ENCODE data around the gene DRAP1.

GRCh38 chr11:65894034-65894591, 25.1 kb upstream of the DRAP1 start:
- TF ChIP-seq EHMT2 (IDR thresholded peaks at IDR 0.05; ENCODE audit: low read depth): no peak
- TF ChIP-seq RAD21 (conservative IDR thresholded peaks at IDR 0.05 in 1 of 2, IDR thresholded peaks at IDR 0.05 in 1 of 2): no peak
- TF ChIP-seq, protein P1, sequence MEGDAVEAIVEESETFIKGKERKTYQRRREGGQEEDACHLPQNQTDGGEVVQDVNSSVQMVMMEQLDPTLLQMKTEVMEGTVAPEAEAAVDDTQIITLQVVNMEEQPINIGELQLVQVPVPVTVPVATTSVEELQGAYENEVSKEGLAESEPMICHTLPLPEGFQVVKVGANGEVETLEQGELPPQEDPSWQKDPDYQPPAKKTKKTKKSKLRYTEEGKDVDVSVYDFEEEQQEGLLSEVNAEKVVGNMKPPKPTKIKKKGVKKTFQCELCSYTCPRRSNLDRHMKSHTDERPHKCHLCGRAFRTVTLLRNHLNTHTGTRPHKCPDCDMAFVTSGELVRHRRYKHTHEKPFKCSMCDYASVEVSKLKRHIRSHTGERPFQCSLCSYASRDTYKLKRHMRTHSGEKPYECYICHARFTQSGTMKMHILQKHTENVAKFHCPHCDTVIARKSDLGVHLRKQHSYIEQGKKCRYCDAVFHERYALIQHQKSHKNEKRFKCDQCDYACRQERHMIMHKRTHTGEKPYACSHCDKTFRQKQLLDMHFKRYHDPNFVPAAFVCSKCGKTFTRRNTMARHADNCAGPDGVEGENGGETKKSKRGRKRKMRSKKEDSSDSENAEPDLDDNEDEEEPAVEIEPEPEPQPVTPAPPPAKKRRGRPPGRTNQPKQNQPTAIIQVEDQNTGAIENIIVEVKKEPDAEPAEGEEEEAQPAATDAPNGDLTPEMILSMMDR (IDR thresholded peaks at IDR 0.05): no peak
- TF ChIP-seq JUN (IDR thresholded peaks at IDR 0.05): no peak; a peak in 1 of 5 replicates
- TF ChIP-seq BHLHE40 (IDR thresholded peaks at IDR 0.05; ENCODE audit: low read depth, low read length): no peak
- TF ChIP-seq POLR2A (IDR thresholded peaks at IDR 0.05; ENCODE audit: low read length): no peak
- no peak for TF ChIP-seq MAX (IDR thresholded peaks at IDR 0.05)
- no peak for TF ChIP-seq MYC (IDR thresholded peaks at IDR 0.05; ENCODE audit: borderline replicate concordance, low read length)
- no peak for TF ChIP-seq SREBF2 (IDR thresholded peaks at IDR 0.05)
- peak; percentile 88 for TF ChIP-seq POLR2AphosphoS2 (conservative IDR thresholded peaks at IDR 0.05; ENCODE audit: low read length)

All from A549 (cell line).